ENCODE data around the gene CLC.

Gene CLC

GRCh38 chr19:39737891-39738290, at the start of gene CLC:
TSS of gene CLC (minus strand) at chr19:39738029. CDS start at chr19:39737952, 77 bp downstream.
- H3K9me3 ChIP-seq (ENCODE audit: insufficient read depth, low read depth, low read length) = no peaks in the 10 kb centered on the region
- no peaks in the 10 kb centered on the region for H3F3A ChIP-seq (ENCODE audit: low read depth)
- H3K27me3 ChIP-seq (ENCODE audit: insufficient read depth, low read length, poor library complexity, severe bottlenecking) = no peaks in the 10 kb centered on the region
- H3K36me3 ChIP-seq (ENCODE audit: insufficient read depth, low read length) = no peaks in the 10 kb centered on the region
- TF ChIP-seq CTCF (conservative IDR thresholded peaks at IDR 0.05; ENCODE audit: low read length) (no peak), EZH2phosphoT487 (IDR thresholded peaks at IDR 0.05; ENCODE audit: borderline replicate concordance) (no peak)
- H3K9me2 ChIP-seq (replicated peaks; ENCODE audit: low read depth, low read length) = no peaks in the 10 kb centered on the region
- H3K9ac ChIP-seq (ENCODE audit: low read depth, low read length, poor library complexity, severe bottlenecking) = no peak within 1 kb of the TSS
- no peaks in the 10 kb centered on the region for H3K79me2 ChIP-seq (ENCODE audit: insufficient read depth, low read length)
- no peaks in the 10 kb centered on the region for H4K20me1 ChIP-seq (ENCODE audit: insufficient read depth, low read length, poor library complexity, severe bottlenecking)
- H3K4me3 ChIP-seq (ENCODE audit: low read length, poor library complexity, severe bottlenecking) = no peak within 1 kb of the TSS
- no peaks in the 10 kb centered on the region for H3K4me1 ChIP-seq (ENCODE audit: insufficient read depth, low read length, poor library complexity, severe bottlenecking)
- no peak within 1 kb of the TSS for H3K4me2 ChIP-seq (ENCODE audit: low read depth, low read length, poor library complexity, severe bottlenecking)
- no peak within 1 kb of the TSS for H2AFZ ChIP-seq (ENCODE audit: low read length)

GRCh38 chr19:39780894-39781293, 43.1 kb upstream of the CLC start:
- Histone ChIP-seq H3K36me3 (ENCODE audit: insufficient read depth, low read length) (no peaks in the 10 kb centered on the region), H3K9me3 (ENCODE audit: insufficient read depth, low read depth, low read length) (no peaks in the 10 kb centered on the region), H3K4me3 (ENCODE audit: low read length, poor library complexity, severe bottlenecking) (no peak overlapping the region), H3K4me2 (ENCODE audit: low read depth, low read length, poor library complexity, severe bottlenecking) (no peak overlapping the region), H3K4me1 (ENCODE audit: insufficient read depth, low read length, poor library complexity, severe bottlenecking) (no peaks in the 10 kb centered on the region), H3F3A (ENCODE audit: low read depth) (no peaks in the 10 kb centered on the region), H4K20me1 (ENCODE audit: insufficient read depth, low read length, poor library complexity, severe bottlenecking) (no peaks in the 10 kb centered on the region), H3K79me2 (ENCODE audit: insufficient read depth, low read length) (no peaks in the 10 kb centered on the region), H2AFZ (ENCODE audit: low read length) (no peak overlapping the region), H3K9me2 (replicated peaks; ENCODE audit: low read depth, low read length) (no peaks in the 10 kb centered on the region), H3K9ac (ENCODE audit: low read depth, low read length, poor library complexity, severe bottlenecking) (no peak overlapping the region), H3K27me3 (ENCODE audit: insufficient read depth, low read length, poor library complexity, severe bottlenecking) (peaks cover 5% of the 10 kb centered on the region)
- no peak for TF ChIP-seq CTCF (conservative IDR thresholded peaks at IDR 0.05; ENCODE audit: low read length)
- no peak for TF ChIP-seq EZH2phosphoT487 (IDR thresholded peaks at IDR 0.05; ENCODE audit: borderline replicate concordance)

- H3K4me3 ChIP-seq (ENCODE audit: low read length, poor library complexity, severe bottlenecking) = no peak within 1 kb of the TSS
- H3K27me3 ChIP-seq (ENCODE audit: insufficient read depth, low read length, poor library complexity, severe bottlenecking) = peaks cover 5% of the 10 kb centered on the region
- H3K9me3 ChIP-seq (ENCODE audit: insufficient read depth, low read depth, low read length) = no peaks in the 10 kb centered on the region
- no peak within 1 kb of the TSS for H2AFZ ChIP-seq (ENCODE audit: low read length)
- no peak within 1 kb of the TSS for H3K9ac ChIP-seq (ENCODE audit: low read depth, low read length, poor library complexity, severe bottlenecking)
- TF ChIP-seq EZH2phosphoT487 (IDR thresholded peaks at IDR 0.05; ENCODE audit: borderline replicate concordance) (no peak), CTCF (conservative IDR thresholded peaks at IDR 0.05; ENCODE audit: low read length) (no peak)
- no peaks in the 10 kb centered on the region for H3K79me2 ChIP-seq (ENCODE audit: insufficient read depth, low read length)
- H3K4me2 ChIP-seq (ENCODE audit: low read depth, low read length, poor library complexity, severe bottlenecking) = no peak within 1 kb of the TSS
- no peaks in the 10 kb centered on the region for H3K36me3 ChIP-seq (ENCODE audit: insufficient read depth, low read length)
- no peaks in the 10 kb centered on the region for H3K9me2 ChIP-seq (replicated peaks; ENCODE audit: low read depth, low read length)
- H3F3A ChIP-seq (ENCODE audit: low read depth) = no peaks in the 10 kb centered on the region
- H4K20me1 ChIP-seq (ENCODE audit: insufficient read depth, low read length, poor library complexity, severe bottlenecking) = no peaks in the 10 kb centered on the region
- no peaks in the 10 kb centered on the region for H3K4me1 ChIP-seq (ENCODE audit: insufficient read depth, low read length, poor library complexity, severe bottlenecking)
These were observed 40.9 kb upstream of the CLC start, which contains the start of gene LEUTX for GRCh38 chr19:39778763-39779162. TSS of gene LEUTX (plus strand) at chr19:39778854. CDS start at chr19:39778921, 67 bp downstream.

All from Loucy (cell line).